Brain microvascular endothelial cell (primary cell): Measurements from ENCODE around the gene POLR2M.

Experiments
- DNase-seq: peaks from one replicate; pipeline ENCODE4 v3.0.0-alpha.2; 2020
- H3K27ac ChIP-seq: fragments of 250-450 bp; sonication (Bioruptor Pico); 2 replicates; pipeline ENCODE4 v1.5.1; 2020; ENCODE audit warnings: mild to moderate bottlenecking, moderate library complexity
- H3K27me3 ChIP-seq: fragments of 250-450 bp; sonication (Bioruptor Pico); replicated peaks from 2 replicates; pipeline ENCODE4 v1.5.1; 2020; ENCODE audit warnings: mild to moderate bottlenecking
- H3K36me3 ChIP-seq: fragments of 250-450 bp; sonication (Bioruptor Pico); replicated peaks from 2 replicates; pipeline ENCODE4 v1.5.1; 2020; ENCODE audit warnings: mild to moderate bottlenecking
- H3K4me3 ChIP-seq: 2 replicates; pipeline ENCODE4 v1.5.1; 2011; ENCODE audit warnings: low read depth, mild to moderate bottlenecking, control low read depth, low read length, moderate library complexity
- CTCF ChIP-seq: IDR thresholded peaks from 2 replicates; pipeline ENCODE4 v1.5.1; 2011; ENCODE audit warnings: low read depth, mild to moderate bottlenecking, moderate library complexity, low read length, control low read depth, inconsistent platforms; ENCODE audit errors: missing control alignments
- in situ Hi-C: cut with HindIII; loops from 2 replicates; pipeline ENCODE4 v1.10.0; 2017; ENCODE audit warnings: low sequenced_read_pairs, low pct_ligation_motif_present

Gene POLR2M

GRCh38 chr15:57677204-57677603 is 29.3 kb upstream of the POLR2M start:
- Histone ChIP-seq H3K4me3 (no peak overlapping the region), H3K36me3 (no peaks in the 10 kb centered on the region), H3K27ac (no peak overlapping the region), H3K27me3 (no peaks in the 10 kb centered on the region)
- no peak for DNase-seq
- TF ChIP-seq CTCF = no peak
- in situ Hi-C loops = no loop called here

GRCh38 chr15:57680021-57680420 is 26.5 kb upstream of the POLR2M start:
- peak overlapping the region; percentile 63 for H3K27ac ChIP-seq
- no peaks in the 10 kb centered on the region for H3K36me3 ChIP-seq
- peak; percentile 65 for DNase-seq
- in situ Hi-C loops = no loop called here
- TF ChIP-seq CTCF = no peak
- H3K27me3 ChIP-seq = no peaks in the 10 kb centered on the region
- no peak overlapping the region for H3K4me3 ChIP-seq

- H3K27me3 ChIP-seq = no peaks in the 10 kb centered on the region
- in situ Hi-C loops = no loop called here
- TF ChIP-seq CTCF = no peak
- DNase-seq = no peak
- H3K36me3 ChIP-seq = no peaks in the 10 kb centered on the region
- H3K4me3 ChIP-seq = no peak overlapping the region
- H3K27ac ChIP-seq = no peak overlapping the region
Measured at GRCh38 chr15:57681011-57681410, 25.5 kb upstream of the POLR2M start.

- Histone ChIP-seq H3K27me3 (no peaks in the 10 kb centered on the region), H3K27ac (no peak overlapping the region), H3K36me3 (no peaks in the 10 kb centered on the region), H3K4me3 (no peak overlapping the region)
- no peak for DNase-seq
- no peak for TF ChIP-seq CTCF
- in situ Hi-C loops = no loop called here
Measured at GRCh38 chr15:57683481-57683880, 23.0 kb upstream of the POLR2M start.

- no peak for DNase-seq
- no peaks in the 10 kb centered on the region for H3K27me3 ChIP-seq
- no peak for TF ChIP-seq CTCF
- no peaks in the 10 kb centered on the region for H3K36me3 ChIP-seq
- no peak overlapping the region for H3K4me3 ChIP-seq
- in situ Hi-C loops = no loop called here
- no peak overlapping the region for H3K27ac ChIP-seq
Measured at GRCh38 chr15:57684491-57685151, 21.9 kb upstream of the POLR2M start.

GRCh38 chr15:57685306-57686095 is 21.0 kb upstream of the POLR2M start:
- H3K27ac ChIP-seq = no peak overlapping the region
- no peak for DNase-seq
- TF ChIP-seq CTCF = no peak
- in situ Hi-C loops = no loop called here
- no peak overlapping the region for H3K4me3 ChIP-seq
- no peaks in the 10 kb centered on the region for H3K27me3 ChIP-seq
- no peaks in the 10 kb centered on the region for H3K36me3 ChIP-seq
